Sigmoid colon (tissue), 7 donors: ENCODE measurements around the gene VSTM2L. TPM values are rescaled to one million over a fixed set of nuclear protein-coding genes. Genes with fewer than 3 reads are reported as not detected.

ENCODE experiments used
- DNase-seq: peaks from one replicate; pipeline ENCODE4 v3.0.0-alpha.2; 2019
- H3K27ac ChIP-seq, 4 donors: fragments of 200-600 bp; sonication (generic); one replicate each; pipeline ENCODE4 v1.5.1; 2016 to 2019; ENCODE audit warnings: mild to moderate bottlenecking in 1 of 4
- H3K27me3 ChIP-seq, 3 donors: fragments of 200-600 bp; sonication (generic); one replicate each; pipeline ENCODE4 v1.5.1; 2019; ENCODE audit warnings: mild to moderate bottlenecking in 1 of 3
- H3K36me3 ChIP-seq, 4 donors: fragments of 200-600 bp; sonication (generic); one replicate each; pipeline ENCODE4 v1.5.1; 2016 to 2019
- H3K4me1 ChIP-seq, 4 donors: fragments of 200-600 bp; sonication (generic); one replicate each; pipeline ENCODE4 v1.5.1; 2017 to 2019
- H3K4me3 ChIP-seq, 4 donors: fragments of 200-600 bp; sonication (generic); one replicate each; pipeline ENCODE4 v1.5.1; 2017 to 2019; ENCODE audit warnings: mild to moderate bottlenecking in 2 of 4, moderate library complexity in 1 of 4
- H3K9me3 ChIP-seq, 4 donors: fragments of 200-600 bp in 3 of 4; sonication (generic) in 3 of 4; one replicate each; pipeline versions ENCODE4 v1.5.1 to v1.6.1; 2013 to 2019
- CTCF ChIP-seq, 4 experiments: fragments of 450-650 bp in 3 of 4; fragments of 200-600 bp in 1 of 4; IDR thresholded peaks; one replicate each; pipeline ENCODE4 v1.5.1; 2016 to 2019; ENCODE audit warnings: antibody characterized with exemption in 4 of 4, mild to moderate bottlenecking in 3 of 4, moderate library complexity in 2 of 4
- EP300 ChIP-seq, 4 donors: sonication (generic); formaldehyde crosslinking; IDR thresholded peaks; one replicate each; pipeline ENCODE4 v1.6.1; 2017; ENCODE audit warnings: antibody characterized with exemption in 4 of 4
- POLR2A ChIP-seq, 2 donors: fragments of 450-650 bp; IDR thresholded peaks; one replicate each; pipeline ENCODE4 v1.6.1; 2016; ENCODE audit warnings: antibody characterized with exemption in 2 of 2, mild to moderate bottlenecking in 2 of 2, moderate library complexity in 2 of 2
- POLR2AphosphoS5 ChIP-seq, 4 donors: sonication (generic); formaldehyde crosslinking; IDR thresholded peaks; one replicate each; pipeline ENCODE4 v1.6.1; 2017; ENCODE audit warnings: antibody characterized with exemption in 4 of 4
- WGBS, 2 donors: extraction: QIAGEN DNeasy Blood & Tissue Kit; methylation state at CpG; one replicate each; pipeline ENCODE4 v1.1.7; 2013; 5-methylcytosine and 5-hydroxymethylcytosine counted together
- intact Hi-C: fragments of 100-400 bp; cut with DNase I; formaldehyde crosslinking; loops from one replicate; pipeline ENCODE4 v1.15.1; 2023
- polyA plus RNA-seq, 3 donors: library from polyadenylated mRNA; stranded (reverse); fragments of 200-250 nt; gene quantifications; one replicate each; pipeline ENCODE4 v1.2.3, GENCODE V29; 2013
- total RNA-seq, 4 donors: library from RNA; depleted of rRNA; stranded (reverse); fragments of >200 nt; gene quantifications; one replicate each; pipeline ENCODE4 v1.1.0, GENCODE V29; 2016
- donor health status: healthy with polysubstance abuse.
- donor health status: Bipolar disorder and iron deficiency.
- donor health status: healthy.

The VSTM2L gene
- total and polyA plus RNA-seq, 7 donors = 1.5 to 3.4 (median 2.5) TPM; not detected in 2

GRCh38 chr20:37991908-37992307 is 89.0 kb downstream of the VSTM2L start:
- intact Hi-C loops = loop anchor here (2.0 to 5.0 kb wide), 4 partner anchors 90 to 427 kb away; partner anchors contain the start of genes CTNNBL1 and VSTM2L
- H3K36me3 ChIP-seq = peaks cover 0 to 60% (median 10%) of the 10 kb centered on the region in 4 donors
- 91 to 95% methylated on average over 4 of the region's 4 CpGs for WGBS, 2 donors
- H3K27me3 ChIP-seq = no peaks in the 10 kb centered on the region
- no peaks in the 10 kb centered on the region for H3K9me3 ChIP-seq
- H3K4me3 ChIP-seq = no peak overlapping the region
- peaks cover 0 to 37% (median 31%) of the 10 kb centered on the region in 4 donors for H3K4me1 ChIP-seq
- H3K27ac ChIP-seq = peak overlapping the region in 1 of 4 donors; percentile 63
- no peak for DNase-seq
- no peak for TF ChIP-seq EP300 (IDR thresholded peaks at IDR 0.05)
- no peak for TF ChIP-seq POLR2AphosphoS5 (IDR thresholded peaks at IDR 0.05)
- no peak for TF ChIP-seq CTCF (IDR thresholded peaks at IDR 0.05)
- TF ChIP-seq POLR2A (IDR thresholded peaks at IDR 0.05) = no peak

GRCh38 chr20:37992802-37993409 is 90.0 kb downstream of the VSTM2L start:
- Histone ChIP-seq H3K27me3 (no peaks in the 10 kb centered on the region), H3K27ac (peak overlapping the region in 1 of 4 donors; percentile 63), H3K36me3 (peaks cover 5 to 70% (median 12%) of the 10 kb centered on the region in 4 donors), H3K4me1 (peaks cover 0 to 27% (median 22%) of the 10 kb centered on the region in 4 donors), H3K9me3 (no peaks in the 10 kb centered on the region), H3K4me3 (no peak overlapping the region)
- intact Hi-C loops = loop anchor here (2.0 to 5.0 kb wide), 4 partner anchors 91 to 428 kb away; partner anchors contain the start of genes CTNNBL1 and VSTM2L
- WGBS, 2 donors = 24 to 60% methylated on average over 5 of the region's 5 CpGs
- TF ChIP-seq POLR2A (IDR thresholded peaks at IDR 0.05) (no peak), CTCF (IDR thresholded peaks at IDR 0.05) (peak in 1 of 4 experiments; percentile 70)
- no peak for DNase-seq

- no peak for DNase-seq
- Histone ChIP-seq H3K27ac (no peak overlapping the region), H3K27me3 (no peaks in the 10 kb centered on the region), H3K4me1 (peaks cover 0 to 25% (median 21%) of the 10 kb centered on the region in 4 donors), H3K4me3 (no peak overlapping the region), H3K36me3 (peaks cover 18 to 71% (median 21%) of the 10 kb centered on the region in 4 donors), H3K9me3 (no peaks in the 10 kb centered on the region)
- 88 to 89% methylated on average over 4 of the region's 4 CpGs for WGBS, 2 donors
- intact Hi-C loops = loop anchor here (5.0 kb wide), 3 partner anchors 92 to 302 kb away; partner anchors contain the start of genes CTNNBL1 and VSTM2L
- TF ChIP-seq POLR2AphosphoS5 (IDR thresholded peaks at IDR 0.05) (no peak), POLR2A (IDR thresholded peaks at IDR 0.05) (no peak), EP300 (IDR thresholded peaks at IDR 0.05) (no peak), CTCF (IDR thresholded peaks at IDR 0.05) (no peak)
Observed at GRCh38 chr20:37994512-37994911, 91.6 kb downstream of the VSTM2L start.

Other genes starting within 250 kb of the VSTM2L start
- gene CTNNBL1, start 209.1 kb upstream of the VSTM2L start, total RNA-seq = 10 to 100 TPM; 33.0 to 47.9 (median 42.5) TPM
- 10 to 100 TPM; 27.3 to 34.8 (median 34.2) TPM for gene CTNNBL1, start 209.1 kb upstream of the VSTM2L start, polyA plus RNA-seq
- gene TTI1, start 130.3 kb downstream of the VSTM2L start, total RNA-seq = 10 to 100 TPM in 3 of 4 donors, 1 to 10 TPM in 1; 9.6 to 11.7 (median 11.0) TPM
- gene TTI1, start 130.3 kb downstream of the VSTM2L start, polyA plus RNA-seq = 10 to 100 TPM in 1 of 3 donors, 1 to 10 TPM in 2; 2.4 to 11.3 (median 4.4) TPM
- gene RPRD1B, start 130.6 kb downstream of the VSTM2L start, total RNA-seq = 10 to 100 TPM; 27.2 to 31.9 (median 29.7) TPM
- gene RPRD1B, start 130.6 kb downstream of the VSTM2L start, polyA plus RNA-seq = 10 to 100 TPM; 10.2 to 17.0 (median 12.3) TPM